Anterior cingulate cortex (tissue), 58 donors: ENCODE measurements around the gene ZNF423.

Experiments used
- DNase-seq, 58 donors: peaks; one replicate each; lab custom pipeline; 2025; lab: John Stamatoyannopoulos, UW

ZNF423 gene

DNA sequence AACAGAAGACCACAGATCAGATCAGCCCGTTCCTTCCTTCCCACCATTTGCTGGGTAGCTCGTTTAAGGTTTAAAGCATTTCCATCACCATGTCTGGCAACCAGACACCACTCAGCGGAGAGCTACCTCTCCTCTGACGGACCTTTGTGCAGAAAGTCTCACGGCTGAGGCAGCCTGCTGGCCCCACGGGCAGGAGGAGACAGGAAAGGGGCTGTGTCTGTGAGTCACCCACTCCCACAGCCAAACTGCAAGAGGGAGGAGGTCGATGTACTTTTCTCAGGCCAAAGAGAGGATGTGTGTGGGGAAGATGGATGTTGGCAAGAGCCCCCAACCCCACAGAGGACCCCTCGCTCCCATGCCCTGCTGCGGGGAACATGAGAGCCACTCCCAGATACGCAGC is 92.1 kb downstream of the ZNF423 start:
- no peak for DNase-seq

DNA sequence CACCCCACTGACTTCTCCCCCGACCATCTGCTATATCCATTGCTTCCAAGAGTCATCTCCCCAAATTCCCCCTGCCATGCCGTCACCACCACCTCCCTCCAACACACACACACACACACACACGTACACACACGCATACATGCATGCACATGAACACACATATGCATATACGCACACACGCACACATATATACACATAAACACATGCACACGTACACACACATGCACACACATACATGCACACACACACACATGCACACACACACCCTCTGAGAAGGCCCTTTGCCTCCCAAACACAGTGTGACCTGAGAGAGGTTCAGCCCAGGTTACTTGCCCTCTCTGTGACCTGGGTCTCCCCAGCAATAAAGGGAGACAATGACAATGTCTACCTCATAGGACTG is 95.1 kb downstream of the ZNF423 start:
- DNase-seq, result no peak

DNA sequence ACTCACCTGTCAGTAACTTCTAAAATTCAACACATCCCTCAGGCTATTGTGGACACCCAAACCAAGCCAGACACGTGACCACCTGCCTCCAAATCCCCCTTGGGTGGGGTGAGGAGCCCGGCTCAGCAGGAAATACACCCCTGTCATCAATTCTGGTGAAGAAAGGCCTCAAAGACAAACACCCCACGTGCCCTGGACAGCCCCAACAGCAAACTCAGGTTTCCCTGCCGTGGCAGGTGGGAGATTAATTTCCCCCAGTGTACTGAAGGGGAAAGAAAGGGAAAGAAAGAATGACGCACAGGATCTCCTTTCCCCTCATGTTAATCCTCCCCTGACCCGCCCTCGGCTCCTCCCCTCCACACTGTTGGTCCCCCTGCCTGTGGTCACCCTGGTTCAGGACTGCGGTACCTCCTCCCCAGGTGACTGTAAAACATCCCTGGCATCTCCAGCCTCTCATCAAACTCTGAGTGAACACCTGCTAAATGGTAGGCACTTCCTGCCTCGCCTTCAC is 98.3 kb downstream of the ZNF423 start:
- no peak for DNase-seq

DNA sequence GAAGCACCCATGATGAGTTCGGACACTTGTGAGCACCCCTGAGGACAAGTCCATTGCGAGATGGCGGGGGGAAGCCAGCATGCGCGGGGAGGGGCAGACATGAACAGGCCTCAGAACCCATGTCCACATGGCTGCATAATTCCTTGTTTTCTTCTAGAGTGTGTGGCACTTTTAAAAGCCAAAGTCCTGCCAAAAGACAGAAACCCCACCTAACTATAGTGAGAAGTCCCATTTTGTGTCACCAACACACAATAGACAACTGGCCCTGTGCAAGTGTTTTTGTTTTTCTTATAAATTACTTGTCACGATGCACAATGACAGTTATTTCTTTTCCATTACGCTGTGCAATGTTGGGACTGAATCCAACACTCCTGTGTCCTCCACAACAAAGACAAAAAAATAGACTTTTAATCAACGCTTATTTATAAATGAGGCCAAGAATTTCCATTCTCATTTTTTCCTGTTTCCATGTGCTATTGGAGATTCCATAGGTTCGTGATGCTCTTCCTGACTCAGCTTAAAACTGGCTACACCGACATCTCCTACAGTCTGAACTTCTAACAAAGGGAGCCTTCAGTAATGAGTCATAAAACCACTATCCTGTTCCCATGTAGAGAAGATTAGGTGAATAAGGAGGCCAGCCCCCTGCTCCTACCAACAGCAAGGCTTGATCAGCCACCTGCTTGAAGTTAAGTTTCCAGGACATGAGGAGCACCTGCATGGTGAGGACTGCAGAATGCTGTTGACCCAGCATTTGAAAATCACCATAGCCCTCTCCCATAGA is 98.9 kb downstream of the ZNF423 start:
- no peak for DNase-seq

DNA sequence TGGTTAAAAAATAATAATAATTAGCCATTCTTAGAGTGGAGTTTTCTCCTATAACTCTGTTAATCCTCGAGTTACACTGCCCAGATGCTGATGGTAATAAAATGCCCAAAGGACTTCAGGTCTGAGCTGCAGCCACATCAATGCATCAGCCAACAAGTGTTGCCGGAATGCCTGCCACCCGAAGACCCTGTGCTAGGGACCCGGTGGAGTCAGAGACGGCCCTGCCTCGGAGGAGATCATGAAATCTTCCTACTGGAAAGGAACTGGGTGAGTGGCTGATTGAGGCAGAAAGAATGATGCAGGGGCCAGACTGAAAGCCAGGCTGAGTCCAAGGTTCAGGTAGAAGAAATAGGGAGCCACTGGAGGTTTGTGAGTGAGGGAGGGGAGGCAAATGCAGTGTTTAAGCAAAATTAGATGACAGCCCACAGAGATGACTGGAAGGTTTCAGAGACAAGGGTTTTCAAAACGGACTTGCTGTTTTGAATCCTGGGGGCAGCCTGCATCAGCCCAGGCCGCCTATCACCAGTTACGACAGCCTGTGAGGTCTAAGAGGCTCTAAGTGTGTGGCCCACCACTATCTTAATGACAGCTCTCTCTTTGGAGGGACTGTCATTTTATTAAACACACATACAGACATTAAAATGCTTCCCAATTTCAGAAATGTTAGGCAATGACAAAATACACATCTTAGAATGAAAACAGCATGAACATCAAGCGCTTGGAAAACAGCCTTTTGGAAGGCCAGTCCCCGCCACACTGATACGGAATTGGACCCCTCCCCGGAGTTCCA is 100.0 kb downstream of the ZNF423 start:
- no peak for DNase-seq

DNA sequence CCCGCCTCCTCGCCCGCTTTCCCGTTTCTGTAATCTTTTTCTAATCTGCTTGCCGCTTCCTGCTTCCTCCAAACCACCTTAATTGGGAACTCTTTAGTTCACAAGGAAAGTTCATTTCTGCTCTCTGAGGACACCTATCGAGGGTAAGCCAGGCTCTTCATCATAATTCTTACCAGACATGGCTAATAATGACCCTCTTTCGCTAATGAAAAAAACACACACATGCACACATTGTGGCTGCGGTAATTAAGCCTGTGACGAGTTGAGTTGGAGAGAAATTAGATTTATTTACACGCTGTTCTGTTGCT is 100.6 kb downstream of the ZNF423 start:
- DNase-seq, result peak in 1 of 58 donors; percentile 3

DNA sequence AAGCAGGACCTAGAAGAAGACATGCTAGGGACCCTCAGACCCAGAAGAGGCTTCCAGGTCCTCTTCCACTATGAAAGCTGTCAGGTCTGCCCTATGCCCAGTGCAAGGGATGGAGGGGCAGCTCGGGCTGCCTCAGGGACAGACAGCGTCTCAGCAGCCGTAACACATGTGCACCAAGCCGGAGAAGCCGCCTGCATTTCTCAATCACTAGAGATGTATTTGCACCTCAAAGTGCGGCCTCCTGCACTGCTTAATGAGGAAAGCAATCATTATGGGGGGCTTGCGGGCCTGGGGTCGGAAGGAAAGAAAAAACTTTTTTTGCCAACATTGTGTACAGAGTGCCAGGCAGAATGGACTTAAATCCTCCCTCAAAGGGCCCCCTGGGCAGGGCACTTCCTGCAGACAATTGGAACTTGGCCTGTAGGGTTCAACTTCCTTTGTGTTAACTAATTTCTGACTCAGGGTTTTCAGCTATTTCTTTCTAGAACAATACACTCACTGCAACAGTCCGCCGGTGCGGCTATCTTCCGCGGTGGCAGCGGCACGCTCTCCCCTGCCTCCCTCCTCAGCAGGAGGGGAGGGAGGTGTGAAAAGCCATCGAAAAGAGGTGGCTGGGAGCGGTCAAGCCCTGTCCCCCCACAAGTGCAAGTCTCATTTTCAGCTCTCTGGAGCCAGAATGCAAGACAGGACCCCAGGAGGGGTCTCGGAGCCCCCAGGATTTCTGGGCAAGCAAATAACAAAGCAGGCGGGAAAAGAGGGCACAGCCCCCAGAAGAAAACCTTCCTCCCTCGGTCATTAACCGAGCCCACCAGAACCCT is 101.2 kb downstream of the ZNF423 start:
- DNase-seq, result no peak

DNA sequence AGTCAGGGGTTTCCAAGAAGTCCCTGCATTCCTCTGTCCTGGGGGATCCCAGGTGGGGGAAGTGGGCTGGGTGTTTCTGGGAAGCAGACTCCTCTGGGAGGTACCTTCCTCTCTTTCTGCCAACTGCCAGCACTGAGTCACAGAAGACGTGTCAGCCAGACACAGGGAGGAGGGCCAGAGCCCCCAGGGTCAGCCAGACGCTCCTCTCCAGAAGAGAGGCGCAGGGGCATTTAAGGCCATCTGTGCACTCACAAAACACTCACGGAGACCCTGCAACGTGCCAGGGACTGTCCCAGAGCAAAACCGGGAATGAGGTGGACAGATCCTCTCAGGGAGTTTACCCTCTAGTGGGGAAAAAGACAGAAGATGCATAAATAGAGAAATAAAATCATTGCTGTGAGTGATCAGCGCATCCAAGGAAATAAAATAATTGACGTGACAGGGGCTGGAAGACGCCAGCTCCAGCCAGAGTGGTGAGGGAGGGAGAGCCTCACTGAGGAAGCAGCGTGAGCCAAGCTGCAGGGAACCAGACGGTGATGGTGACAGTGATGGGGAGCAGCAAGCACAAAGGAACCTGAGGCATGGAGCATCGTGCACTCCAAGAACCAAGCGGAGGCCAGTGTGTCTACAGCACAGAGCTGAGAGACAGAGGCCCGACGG is 105.4 kb downstream of the ZNF423 start:
- no peak for DNase-seq

DNA sequence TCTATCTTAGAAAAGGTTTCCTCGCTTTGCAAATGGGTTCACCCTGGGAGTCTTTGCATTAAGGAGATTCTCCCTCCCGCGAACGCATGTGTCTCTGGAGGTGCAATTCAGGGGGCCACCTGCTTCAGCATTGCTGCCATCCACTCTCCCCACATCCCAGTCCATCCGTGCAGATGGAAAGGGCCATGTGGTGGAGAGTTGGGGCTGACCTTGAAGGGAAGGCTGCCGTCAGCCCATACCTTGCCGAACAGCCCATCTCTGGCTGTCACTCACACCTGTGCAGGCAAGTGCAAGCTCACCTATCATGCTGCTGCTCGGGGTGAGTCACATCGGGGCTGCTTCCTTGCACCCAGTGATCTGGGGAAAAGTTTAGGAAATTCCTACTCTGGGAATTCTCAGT is 106.1 kb downstream of the ZNF423 start:
- DNase-seq, result no peak

DNA sequence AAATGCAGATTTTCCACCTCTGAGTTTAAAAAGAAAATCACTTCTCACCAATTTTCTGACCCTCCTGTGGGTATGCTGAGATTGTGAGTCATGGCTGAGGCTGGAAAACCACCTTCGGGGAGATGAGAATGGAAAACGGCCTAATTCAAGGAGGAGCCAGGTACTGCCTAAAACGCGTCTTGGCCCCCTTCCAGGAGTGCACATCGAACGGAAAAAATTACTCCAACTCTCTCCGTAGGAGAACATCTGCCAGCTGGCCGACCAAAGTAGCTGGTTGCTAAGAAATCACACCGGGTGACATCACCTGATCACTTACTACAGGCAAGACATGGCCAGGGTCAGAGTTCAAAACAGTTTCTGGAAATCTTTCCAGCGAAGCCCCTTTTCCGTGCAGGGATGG is 107.6 kb downstream of the ZNF423 start:
- DNase-seq, result no peak

DNA sequence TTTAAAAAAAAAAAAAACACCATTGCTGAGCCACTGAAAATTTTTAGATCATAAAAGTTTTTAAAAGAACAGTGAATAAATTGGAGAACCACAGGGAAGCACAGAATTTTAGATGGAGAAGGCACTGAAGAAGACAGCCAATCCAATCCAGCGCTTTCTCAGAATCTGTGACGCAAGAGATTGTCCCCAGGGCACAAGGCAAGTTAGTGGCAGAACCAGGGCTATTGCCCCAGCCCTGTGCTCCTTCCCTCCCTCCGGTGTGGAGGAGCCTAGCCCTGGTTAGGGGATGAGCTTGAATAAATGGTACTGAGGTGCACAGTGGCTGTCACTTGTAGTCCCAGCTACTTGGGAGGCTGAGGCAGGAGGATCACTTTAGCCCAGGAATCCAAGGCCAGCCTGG is 108.3 kb downstream of the ZNF423 start:
- DNase-seq, result no peak

DNA sequence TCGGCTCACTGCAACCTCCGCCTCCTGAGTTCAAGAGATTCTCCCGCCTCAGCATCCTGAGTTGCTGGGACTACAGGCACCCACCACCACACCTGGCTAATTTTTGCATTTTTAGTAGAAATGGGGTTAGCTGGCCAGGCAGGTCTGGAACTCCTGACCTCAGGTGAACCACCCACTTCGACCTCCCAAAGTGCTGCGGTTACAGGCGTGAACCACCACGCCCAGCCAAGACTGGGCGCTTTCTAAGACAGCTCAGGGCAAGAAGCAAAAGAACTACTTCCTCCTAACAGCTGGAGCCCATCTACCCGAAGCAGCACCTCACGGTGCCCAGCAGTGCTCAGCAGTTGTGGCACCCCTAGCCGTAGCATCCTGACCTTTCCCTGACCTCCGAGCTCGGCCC is 109.4 kb downstream of the ZNF423 start:
- no peak for DNase-seq

DNA sequence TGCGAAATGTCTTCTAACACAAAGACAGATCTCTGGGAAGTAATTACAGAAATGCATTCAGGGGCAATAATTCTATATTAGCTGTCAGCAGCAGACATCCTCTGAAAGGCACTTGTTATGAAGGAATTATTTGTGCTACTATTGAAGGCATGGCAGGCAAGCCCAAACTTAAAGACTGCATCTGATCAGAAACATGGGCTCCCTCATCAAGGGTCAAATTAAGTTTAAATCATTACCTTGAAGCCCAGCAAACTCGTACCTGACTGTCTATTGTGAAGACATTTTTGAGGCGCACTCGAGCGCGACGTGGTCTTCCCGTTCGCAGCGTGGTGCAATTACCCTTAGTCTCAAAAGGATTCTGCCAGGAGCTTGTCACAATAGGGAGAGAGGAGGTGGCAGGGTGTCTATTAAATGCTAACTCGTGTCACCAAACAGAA is 110.6 kb downstream of the ZNF423 start:
- no peak for DNase-seq

DNA sequence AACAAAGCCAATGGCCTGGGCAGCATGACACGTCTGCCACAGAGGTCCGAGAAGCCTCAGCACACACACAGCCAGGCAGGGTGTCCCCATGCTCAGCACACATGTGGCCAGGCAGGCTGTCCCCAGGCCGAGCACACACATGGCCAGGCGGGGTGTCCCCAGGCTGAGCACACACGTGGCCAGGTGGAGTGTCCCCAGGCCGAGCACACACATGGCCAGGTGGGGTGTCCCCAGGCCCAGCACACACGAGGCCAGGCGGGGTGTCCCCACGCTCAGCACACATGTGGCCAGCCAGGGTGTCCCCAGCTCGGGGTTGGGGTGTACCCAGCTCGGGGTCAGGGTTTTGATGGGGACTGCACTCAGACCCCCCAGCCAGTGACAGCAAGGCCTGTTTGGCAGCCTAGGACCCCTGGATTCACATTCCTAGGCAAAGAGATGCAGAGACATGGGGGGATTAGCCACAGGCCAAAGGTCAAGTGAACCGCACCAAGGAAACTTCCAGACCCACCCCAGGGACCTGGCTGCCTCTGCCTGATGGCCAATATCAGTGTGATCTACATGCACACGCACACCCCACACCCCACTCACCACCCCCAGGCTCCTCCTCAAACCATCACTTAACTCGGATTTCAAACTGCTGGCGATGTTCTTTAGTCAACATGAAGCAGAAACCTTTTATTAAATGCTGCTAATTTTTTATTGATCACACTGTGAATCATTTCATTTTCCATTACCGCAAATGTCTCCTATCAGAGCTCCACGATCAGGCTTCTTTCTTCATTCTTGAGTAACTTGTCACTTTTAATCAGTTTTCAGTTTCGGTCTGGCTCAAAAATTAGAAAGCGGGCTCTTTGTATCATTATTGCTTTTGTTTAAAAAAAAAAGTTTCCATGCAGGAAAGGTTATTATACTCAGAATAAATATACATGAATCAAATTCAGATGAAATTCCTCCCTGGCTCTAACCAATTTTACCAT is 111.4 kb downstream of the ZNF423 start:
- DNase-seq, result peak in 1 of 58 donors; percentile 3

DNA sequence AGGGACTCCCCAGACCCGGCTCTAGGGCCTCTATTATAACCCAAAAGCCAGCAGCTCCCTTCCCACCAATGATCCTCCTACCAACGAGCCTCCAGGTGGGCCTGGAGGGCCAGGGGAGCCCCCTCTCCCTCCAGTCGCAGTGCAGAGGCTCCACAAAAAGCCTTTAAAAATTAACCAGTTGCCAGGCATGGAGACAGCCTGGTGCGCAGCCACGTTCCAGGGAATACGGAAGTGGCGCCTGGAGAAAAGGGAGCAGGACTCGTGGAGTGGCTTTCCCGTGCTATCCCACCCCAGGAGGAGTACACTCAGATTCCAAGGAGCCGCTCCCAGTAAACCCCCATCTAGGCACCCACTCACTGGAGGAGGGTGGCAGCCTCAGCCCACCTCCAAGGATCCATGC is 112.3 kb downstream of the ZNF423 start:
- no peak for DNase-seq

DNA sequence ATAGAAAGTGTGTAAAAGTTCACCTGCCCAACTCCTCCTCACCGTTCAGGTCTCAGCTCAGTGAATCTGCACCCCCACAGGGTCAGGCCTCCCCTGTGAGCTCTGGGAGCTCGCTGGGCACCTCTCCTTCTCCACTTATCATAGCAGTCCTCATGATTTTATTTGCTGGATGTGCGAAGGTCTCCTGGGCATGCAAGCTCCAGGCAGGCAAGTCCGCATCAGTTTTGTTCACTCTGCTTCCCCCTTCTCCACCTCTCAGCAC is 112.8 kb downstream of the ZNF423 start:
- DNase-seq, result no peak

DNA sequence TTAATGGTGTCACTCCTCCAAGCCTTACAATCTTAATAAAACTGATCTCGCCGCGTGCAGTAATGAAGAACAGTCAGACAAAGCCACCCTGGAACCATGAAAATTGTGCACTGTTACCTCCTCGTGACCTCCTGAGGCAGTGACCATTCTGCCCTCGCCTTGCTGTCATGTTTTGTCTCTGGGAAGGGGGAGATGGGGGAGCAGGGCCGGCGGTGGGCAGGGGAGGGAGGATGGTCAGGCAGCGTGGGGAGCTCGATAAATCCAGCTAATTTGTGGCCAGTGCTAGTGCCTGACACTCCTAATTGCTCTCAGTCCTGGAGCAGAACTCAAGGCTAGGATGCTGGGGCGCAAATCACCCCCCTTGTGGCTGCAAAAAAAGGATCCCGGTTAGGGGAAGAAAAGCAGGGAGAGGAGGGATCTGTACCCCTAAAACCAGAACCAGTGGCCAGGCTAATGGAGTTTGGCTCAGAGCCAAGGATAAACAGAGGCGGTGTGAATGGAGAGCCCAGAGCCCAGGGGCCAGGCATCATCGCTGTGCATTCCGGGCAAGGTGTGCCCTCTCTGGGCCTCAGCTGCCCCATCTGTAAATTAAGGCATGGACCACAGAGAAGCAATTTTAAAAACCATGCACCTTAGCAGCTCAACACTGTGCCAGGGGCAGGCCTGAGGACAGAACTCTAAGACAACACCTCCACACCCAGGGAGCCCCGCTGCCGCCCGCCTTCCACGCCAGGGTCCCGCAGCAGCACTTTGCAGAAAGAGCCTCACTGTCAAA is 113.3 kb downstream of the ZNF423 start:
- DNase-seq, result no peak

DNA sequence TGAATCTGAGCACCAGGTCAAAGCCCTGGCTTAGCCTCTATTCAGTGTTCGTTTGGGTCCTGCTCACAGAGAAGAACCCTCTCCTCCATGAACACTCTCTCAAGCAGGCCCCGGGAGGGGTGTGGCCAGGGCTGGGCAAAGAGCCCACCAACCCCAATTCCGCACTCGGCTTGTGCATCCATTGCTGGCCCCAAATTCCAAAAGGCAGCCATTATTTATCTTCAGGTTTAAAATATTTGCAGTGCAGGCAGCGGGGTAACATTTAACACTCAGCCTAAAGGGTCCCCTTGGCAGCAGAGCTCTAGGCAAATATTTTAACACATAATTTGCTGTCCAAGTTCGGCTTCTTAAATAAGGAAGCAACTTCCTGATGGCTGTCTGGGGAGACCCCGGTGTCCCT is 115.7 kb downstream of the ZNF423 start:
- DNase-seq, result no peak

DNA sequence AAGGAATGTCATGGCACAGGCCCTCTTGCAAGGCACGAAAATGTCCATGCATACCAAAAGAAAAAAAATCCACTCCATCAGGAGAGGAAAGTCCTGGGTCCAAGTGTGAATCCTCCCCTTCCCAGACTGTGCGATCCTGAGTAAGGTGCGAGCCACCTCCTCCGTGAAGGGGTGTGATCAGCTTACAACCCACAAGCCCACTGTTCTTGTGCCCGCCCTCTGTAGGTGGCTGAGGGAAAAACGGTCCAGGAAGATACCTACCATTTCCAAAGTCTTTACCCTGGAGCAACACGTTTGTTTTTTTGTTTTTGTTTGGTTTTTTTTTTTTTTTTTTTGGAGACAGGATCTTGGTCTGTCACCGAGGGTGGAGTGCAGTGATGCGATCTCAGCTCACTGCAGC is 116.5 kb downstream of the ZNF423 start:
- DNase-seq, result no peak
